Measurements from ENCODE around the gene FOXRED2.
"Not testable (repeated sequence)": the region's sequence is repeated elsewhere in the genome, so short reads cannot be mapped to it uniquely, and the experiment has no call there.

Gene FOXRED2

DNA sequence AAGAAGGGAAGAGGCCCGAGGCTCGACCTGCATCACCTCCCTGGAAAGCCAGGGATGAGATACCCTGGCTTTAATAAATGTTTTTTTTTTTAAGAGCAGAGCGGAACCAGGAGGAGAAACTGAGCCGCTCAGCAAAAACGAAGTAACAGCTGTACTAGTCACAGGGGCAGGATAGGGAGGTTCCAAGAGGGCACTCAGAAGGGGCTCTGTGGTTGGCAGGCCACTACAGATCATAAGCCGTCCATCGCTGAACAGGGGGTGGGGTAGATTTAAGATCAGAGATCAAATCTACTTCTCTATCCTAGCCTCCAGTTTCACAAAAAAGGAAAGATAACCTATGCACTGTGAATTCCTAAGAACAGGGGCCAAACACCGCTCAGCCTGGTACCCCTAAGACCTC, 21.5 kb upstream of the FOXRED2 start:
- Mint-ChIP-seq H3K4me1 (peaks cover 11% of the 10 kb centered on the region), H3K27ac (peak overlapping the region; percentile 95 to 99 (median 98)), H3K9me3 (peaks cover 3% of the 10 kb centered on the region), H3K36me3 (ENCODE audit: low read depth) (peaks cover 38% of the 10 kb centered on the region), H3K4me3 (peak overlapping the region; percentile 94 to 97 (median 96)), H3K27me3 (ENCODE audit: low read depth) (no peaks in the 10 kb centered on the region)
- TF ChIP-seq, protein P1, sequence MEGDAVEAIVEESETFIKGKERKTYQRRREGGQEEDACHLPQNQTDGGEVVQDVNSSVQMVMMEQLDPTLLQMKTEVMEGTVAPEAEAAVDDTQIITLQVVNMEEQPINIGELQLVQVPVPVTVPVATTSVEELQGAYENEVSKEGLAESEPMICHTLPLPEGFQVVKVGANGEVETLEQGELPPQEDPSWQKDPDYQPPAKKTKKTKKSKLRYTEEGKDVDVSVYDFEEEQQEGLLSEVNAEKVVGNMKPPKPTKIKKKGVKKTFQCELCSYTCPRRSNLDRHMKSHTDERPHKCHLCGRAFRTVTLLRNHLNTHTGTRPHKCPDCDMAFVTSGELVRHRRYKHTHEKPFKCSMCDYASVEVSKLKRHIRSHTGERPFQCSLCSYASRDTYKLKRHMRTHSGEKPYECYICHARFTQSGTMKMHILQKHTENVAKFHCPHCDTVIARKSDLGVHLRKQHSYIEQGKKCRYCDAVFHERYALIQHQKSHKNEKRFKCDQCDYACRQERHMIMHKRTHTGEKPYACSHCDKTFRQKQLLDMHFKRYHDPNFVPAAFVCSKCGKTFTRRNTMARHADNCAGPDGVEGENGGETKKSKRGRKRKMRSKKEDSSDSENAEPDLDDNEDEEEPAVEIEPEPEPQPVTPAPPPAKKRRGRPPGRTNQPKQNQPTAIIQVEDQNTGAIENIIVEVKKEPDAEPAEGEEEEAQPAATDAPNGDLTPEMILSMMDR (IDR thresholded peaks at IDR 0.05; ENCODE audit: unreplicated experiment in 3 of 3): no peak

DNA sequence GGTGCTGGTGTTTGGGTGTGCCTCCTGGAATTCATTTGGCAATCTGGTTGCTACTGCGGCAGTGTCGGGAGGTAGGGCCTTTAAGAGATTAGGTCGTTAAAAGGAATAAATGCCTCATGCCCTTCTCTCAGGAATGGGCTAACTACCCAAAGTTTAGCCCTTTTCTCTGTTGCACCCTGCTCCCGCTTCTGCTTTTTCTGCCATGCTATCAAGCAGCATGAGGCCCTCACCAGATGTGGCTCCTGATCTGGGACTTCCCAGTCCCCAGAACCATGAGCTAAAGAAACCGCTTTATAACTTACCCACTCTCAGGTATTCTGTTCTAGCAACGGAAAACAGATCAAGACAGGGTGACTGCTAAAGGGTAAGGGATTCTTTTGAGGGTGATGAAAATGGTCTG, 15.8 kb upstream of the FOXRED2 start:
- Mint-ChIP-seq H3K27me3 (ENCODE audit: low read depth) (no peaks in the 10 kb centered on the region), H3K27ac (no peak overlapping the region)
- TF ChIP-seq, protein P1 (IDR thresholded peaks at IDR 0.05; ENCODE audit: unreplicated experiment in 3 of 3): no peak

GRCh38 chr22:36520423-36520822, 13.6 kb upstream of the FOXRED2 start:
- TF ChIP-seq, protein P1 (IDR thresholded peaks at IDR 0.05; ENCODE audit: unreplicated experiment in 3 of 3): no peak
- no peaks in the 10 kb centered on the region for H3K9me3 Mint-ChIP-seq
- H3K27ac Mint-ChIP-seq: no peak overlapping the region
- no peaks in the 10 kb centered on the region for H3K4me1 Mint-ChIP-seq
- no peak overlapping the region for H3K4me3 Mint-ChIP-seq
- peaks cover 84% of the 10 kb centered on the region for H3K36me3 Mint-ChIP-seq (ENCODE audit: low read depth)
- no peaks in the 10 kb centered on the region for H3K27me3 Mint-ChIP-seq (ENCODE audit: low read depth)

More for the DNA sequence above, 15.8 kb upstream of the FOXRED2 start:
- peaks cover 81% of the 10 kb centered on the region for H3K36me3 Mint-ChIP-seq (ENCODE audit: low read depth)
- H3K9me3 Mint-ChIP-seq: no peaks in the 10 kb centered on the region
- peaks cover 5% of the 10 kb centered on the region for H3K4me1 Mint-ChIP-seq
- H3K4me3 Mint-ChIP-seq: no peak overlapping the region

DNA sequence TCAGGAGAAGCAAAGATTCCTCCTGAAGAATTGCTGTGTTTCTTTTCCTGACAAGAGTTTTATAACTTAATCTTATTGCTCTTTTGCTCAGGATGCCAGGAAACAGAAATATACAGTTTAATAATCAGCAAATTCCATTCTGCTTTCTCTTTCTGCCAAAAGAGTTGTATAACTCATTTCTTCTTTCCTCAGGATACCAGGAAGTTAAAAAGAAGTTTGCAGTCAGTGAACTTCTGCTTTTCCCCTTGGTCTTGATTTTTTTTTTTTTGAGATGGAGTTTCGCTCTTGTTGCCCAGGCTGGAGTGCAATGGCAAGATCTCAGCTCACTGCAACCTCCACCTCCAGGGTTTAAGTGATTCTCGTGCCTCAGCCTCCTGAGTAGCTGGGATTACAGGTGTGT, 13.1 kb upstream of the FOXRED2 start:
- not testable (repeated sequence) for H3K4me3 Mint-ChIP-seq; H3K27ac Mint-ChIP-seq; H3K9me3 Mint-ChIP-seq; H3K27me3 Mint-ChIP-seq (ENCODE audit: low read depth); H3K4me1 Mint-ChIP-seq
- H3K36me3 Mint-ChIP-seq (ENCODE audit: low read depth): peaks cover 85% of the 10 kb centered on the region

DNA sequence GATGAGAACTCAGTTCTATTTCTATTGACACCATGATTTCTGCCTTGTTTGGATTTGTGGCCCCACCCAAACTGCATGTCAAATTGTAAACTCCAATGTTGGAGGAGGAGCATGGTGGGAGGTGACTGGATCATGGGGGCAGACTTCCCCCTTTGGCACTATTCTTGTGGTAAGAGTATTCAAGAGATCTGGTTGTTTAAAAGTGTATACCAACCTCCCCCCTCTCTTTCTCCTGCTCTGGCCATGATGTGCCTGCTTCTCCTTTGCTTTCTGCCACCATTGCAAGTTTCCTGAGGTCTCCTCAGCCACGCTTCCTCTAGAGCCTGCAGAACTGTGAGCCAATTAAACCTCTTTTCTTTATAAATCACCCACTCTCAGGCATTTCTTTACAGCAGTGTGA, 7.9 kb upstream of the FOXRED2 start:
- no peaks in the 10 kb centered on the region for H3K9me3 Mint-ChIP-seq
- H3K27ac Mint-ChIP-seq: no peak overlapping the region
- no peaks in the 10 kb centered on the region for H3K27me3 Mint-ChIP-seq (ENCODE audit: low read depth)
- H3K4me3 Mint-ChIP-seq: no peak overlapping the region
- TF ChIP-seq, protein P1 (IDR thresholded peaks at IDR 0.05; ENCODE audit: unreplicated experiment in 3 of 3): no peak
- no peaks in the 10 kb centered on the region for H3K4me1 Mint-ChIP-seq
- peaks cover 83% of the 10 kb centered on the region for H3K36me3 Mint-ChIP-seq (ENCODE audit: low read depth)

DNA sequence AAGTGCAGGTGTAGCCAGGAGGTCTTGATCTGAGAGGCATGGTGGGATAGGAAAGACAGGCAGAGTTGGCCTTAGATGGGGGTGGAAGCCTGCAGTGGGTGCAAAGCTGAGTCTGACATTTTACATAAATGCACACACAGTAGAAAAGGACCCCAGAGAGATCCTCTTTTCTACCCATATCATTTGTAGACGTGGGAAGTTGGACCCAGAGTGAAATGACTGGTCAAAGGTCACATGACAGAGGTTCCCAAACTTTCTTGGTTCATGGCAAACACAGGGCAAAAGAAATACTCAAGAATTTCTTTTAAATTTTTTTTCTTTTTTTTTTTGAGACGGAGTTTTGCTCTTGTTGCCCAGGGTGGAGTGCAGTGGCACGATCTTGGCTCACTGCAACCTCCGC, 6.2 kb upstream of the FOXRED2 start:
- Mint-ChIP-seq H3K9me3 (no peaks in the 10 kb centered on the region), H3K27ac (no peak overlapping the region), H3K36me3 (ENCODE audit: low read depth) (peaks cover 69% of the 10 kb centered on the region), H3K4me3 (no peak overlapping the region), H3K4me1 (no peaks in the 10 kb centered on the region), H3K27me3 (ENCODE audit: low read depth) (no peaks in the 10 kb centered on the region)
- TF ChIP-seq, protein P1 (IDR thresholded peaks at IDR 0.05; ENCODE audit: unreplicated experiment in 3 of 3): no peak
